Calu3 (cell line): ENCODE data around the gene FYN. TPM values are rescaled to one million over a fixed set of nuclear protein-coding genes. Genes with fewer than 3 reads are reported as not detected.

ENCODE experiments used
- BruUV-seq: library from RNA; stranded (reverse); fragments of 400-500 nt; replicated peaks from 2 replicates; lab custom pipeline; 2021; lab: Mats Ljungman, UMichigan
- CTCF ChIA-PET: fragments of 300-600 bp; sonication (Branson Sonifier 250); formaldehyde crosslinking; loops from one replicate; lab custom pipeline; 2022; ENCODE audit warnings: antibody characterized with exemption; lab: Charles Lee
- DNase-seq: peaks from one replicate; pipeline ENCODE4 v3.0.0; 2022
- H3K27ac Mint-ChIP-seq: one replicate; pipeline ENCODE4 v1.8.0; 2022; ENCODE audit warnings: mixed read lengths; ENCODE audit not compliant: unreplicated experiment
- H3K27me3 Mint-ChIP-seq: one replicate; pipeline ENCODE4 v1.8.0; 2022; ENCODE audit warnings: mixed read lengths; ENCODE audit not compliant: unreplicated experiment
- H3K36me3 Mint-ChIP-seq: one replicate; pipeline ENCODE4 v1.8.0; 2022; ENCODE audit warnings: mild to moderate bottlenecking, moderate library complexity, mixed read lengths; ENCODE audit not compliant: insufficient read depth, unreplicated experiment
- H3K4me1 Mint-ChIP-seq: one replicate; pipeline ENCODE4 v1.8.0; 2022; ENCODE audit warnings: mild to moderate bottlenecking, low read depth, mixed read lengths; ENCODE audit not compliant: unreplicated experiment
- H3K4me3 Mint-ChIP-seq: one replicate; pipeline ENCODE4 v1.8.0; 2022; ENCODE audit warnings: mild to moderate bottlenecking, low read depth, moderate library complexity, mixed read lengths; ENCODE audit not compliant: unreplicated experiment
- H3K9me3 Mint-ChIP-seq: one replicate; pipeline ENCODE4 v1.8.0; 2022; ENCODE audit warnings: low read depth, mixed read lengths; ENCODE audit not compliant: unreplicated experiment
- CTCF ChIP-seq: fragments of 200-600 bp; IDR thresholded peaks from one replicate; pipeline ENCODE4 v1.8.0; 2022; ENCODE audit warnings: antibody characterized with exemption; ENCODE audit not compliant: unreplicated experiment
- intact Hi-C: fragments of 100-400 bp; cut with micrococcal nuclease; formaldehyde crosslinking; loops from one replicate; pipeline ENCODE4 v1.10.0; 2022; ENCODE audit not compliant: unreplicated experiment
- total RNA-seq: library from RNA; stranded (reverse); gene quantifications from 2 replicates; pipeline ENCODE4 v1.2.3, GENCODE V29; 2022

The FYN gene
- total RNA-seq, 1 experiment from 2014 or later = 61.0 TPM

- no peak for DNase-seq
- Mint-ChIP-seq H3K36me3 (no peaks in the 10 kb centered on the region), H3K27ac (no peak overlapping the region), H3K27me3 (no peaks in the 10 kb centered on the region), H3K4me1 (no peaks in the 10 kb centered on the region), H3K9me3 (no peaks in the 10 kb centered on the region), H3K4me3 (no peak overlapping the region)
- no TSS peak for BruUV-seq
- CTCF ChIA-PET = no interaction called here
- intact Hi-C loops = no loop called here
- no peak for TF ChIP-seq CTCF
Observed at GRCh38 chr6:111662072-111662793, 211.0 kb downstream of the FYN start.

- CTCF ChIA-PET = no interaction called here
- BruUV-seq = no TSS peak
- Mint-ChIP-seq H3K9me3 (no peaks in the 10 kb centered on the region), H3K27me3 (no peaks in the 10 kb centered on the region), H3K36me3 (no peaks in the 10 kb centered on the region), H3K4me1 (peaks cover 3% of the 10 kb centered on the region), H3K4me3 (no peak overlapping the region), H3K27ac (no peak overlapping the region)
- no peak for TF ChIP-seq CTCF
- intact Hi-C loops = no loop called here
- DNase-seq = no peak
Observed at GRCh38 chr6:111661541-111662061, 211.7 kb downstream of the FYN start.

DNA sequence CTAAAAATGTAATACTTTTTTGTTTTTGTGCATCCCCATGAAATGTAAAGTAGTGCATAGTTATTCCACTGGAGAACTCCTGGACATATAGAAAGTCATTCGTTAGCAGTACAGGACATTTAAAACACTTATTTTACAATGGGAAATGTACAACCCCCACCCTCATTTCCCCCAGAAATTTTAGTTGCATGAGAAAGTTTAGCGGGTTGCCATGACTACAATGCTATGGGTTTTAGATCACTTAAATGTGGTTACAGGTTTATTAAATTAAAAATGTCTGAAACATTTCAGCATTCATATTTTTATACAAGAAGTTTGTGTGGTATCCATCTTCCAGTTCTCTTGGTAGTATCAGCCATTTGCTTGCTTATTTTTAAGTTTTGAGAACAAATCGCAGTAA, 212.7 kb downstream of the FYN start:
- no TSS peak for BruUV-seq
- Mint-ChIP-seq H3K36me3 (no peaks in the 10 kb centered on the region), H3K27me3 (no peaks in the 10 kb centered on the region), H3K4me3 (no peak overlapping the region), H3K9me3 (no peaks in the 10 kb centered on the region), H3K4me1 (peaks cover 8% of the 10 kb centered on the region), H3K27ac (no peak overlapping the region)
- CTCF ChIA-PET = no interaction called here
- no peak for TF ChIP-seq CTCF
- DNase-seq = no peak
- intact Hi-C loops = no loop called here

DNA sequence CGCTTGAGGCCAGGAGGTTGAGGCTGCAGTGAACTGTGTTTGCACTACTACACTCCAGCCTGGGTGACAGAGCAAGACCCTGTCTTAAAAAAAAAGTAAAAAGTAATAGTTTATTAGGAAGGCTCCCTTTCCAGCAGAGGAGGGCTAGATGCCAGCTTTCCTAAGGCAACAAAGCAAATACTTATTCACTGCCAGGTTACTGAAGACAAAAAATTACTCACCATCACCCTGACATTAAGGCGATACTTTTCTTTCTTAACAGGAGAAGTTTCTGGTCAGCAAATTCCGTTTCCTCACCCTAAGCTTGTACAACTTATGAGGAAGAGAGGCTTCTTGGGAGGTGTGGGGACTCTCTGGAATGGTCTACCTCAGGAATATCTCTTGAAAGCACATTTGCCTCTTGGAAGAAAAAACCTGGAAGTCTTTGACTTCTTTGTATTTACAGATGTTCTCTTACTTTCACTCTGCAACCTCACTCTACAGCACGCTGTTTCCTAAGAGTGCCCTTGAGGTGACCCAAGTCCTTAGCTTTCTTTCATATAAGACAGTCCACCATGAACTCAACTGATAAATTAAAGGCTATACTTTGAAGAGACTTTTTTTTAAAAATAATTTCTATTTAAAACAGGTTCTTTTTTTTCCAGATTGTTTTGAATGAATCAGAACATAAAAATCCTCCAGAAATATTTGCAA, 214.6 kb downstream of the FYN start:
- DNase-seq = no peak

More for the DNA sequence above, 214.6 kb downstream of the FYN start:
- no TSS peak for BruUV-seq
- no peaks in the 10 kb centered on the region for H3K27me3 Mint-ChIP-seq
- no peak for TF ChIP-seq CTCF
- no peaks in the 10 kb centered on the region for H3K36me3 Mint-ChIP-seq
- H3K27ac Mint-ChIP-seq = no peak overlapping the region
- H3K9me3 Mint-ChIP-seq = no peaks in the 10 kb centered on the region
- H3K4me3 Mint-ChIP-seq = no peak overlapping the region
- H3K4me1 Mint-ChIP-seq = peaks cover 8% of the 10 kb centered on the region
- intact Hi-C loops = no loop called here
- CTCF ChIA-PET = no interaction called here
